Subcutaneous abdominal adipose tissue (tissue), 5 donors: ENCODE data around the gene HSPA4.
"Not testable (repeated sequence)": the region's sequence is repeated elsewhere in the genome, so short reads cannot be mapped to it uniquely, and the experiment has no call there.

Experiments used
- H3K27ac ChIP-seq: one replicate; pipeline ENCODE4 v1.7.0; 2013; ENCODE audit warnings: low read depth, mild to moderate bottlenecking, inconsistent platforms, low read length, moderate library complexity
- H3K27me3 ChIP-seq, 5 donors: one replicate each; pipeline ENCODE4 v1.7.0; 2013; ENCODE audit warnings: low read length in 5 of 5, inconsistent platforms in 1 of 5; ENCODE audit not compliant: control insufficient read depth in 5 of 5, insufficient read depth in 4 of 5
- H3K36me3 ChIP-seq, 5 donors: one replicate each; pipeline ENCODE4 v1.7.0; 2013; ENCODE audit warnings: low read length in 5 of 5; ENCODE audit not compliant: control insufficient read depth in 5 of 5, insufficient read depth in 5 of 5
- H3K4me1 ChIP-seq, 5 donors: one replicate each; pipeline ENCODE4 v1.7.0; 2013; ENCODE audit warnings: low read length in 5 of 5, mild to moderate bottlenecking in 3 of 5, moderate library complexity in 1 of 5; ENCODE audit not compliant: control insufficient read depth in 5 of 5, insufficient read depth in 5 of 5
- H3K4me3 ChIP-seq, 5 donors: one replicate each; pipeline ENCODE4 v1.7.0; 2013; ENCODE audit warnings: low read length in 5 of 5, low read depth in 1 of 5
- H3K9ac ChIP-seq, 5 donors: one replicate each; pipeline ENCODE4 v1.7.0; 2013; ENCODE audit warnings: low read length in 5 of 5, mild to moderate bottlenecking in 4 of 5, moderate library complexity in 3 of 5
- H3K9me3 ChIP-seq, 5 donors: one replicate each; pipeline ENCODE4 v1.7.0; 2013; ENCODE audit warnings: low read length in 5 of 5; ENCODE audit not compliant: control insufficient read depth in 5 of 5
- donor health status: healthy.
- donor health status: healthy.
- donor health status: healthy.
- donor health status: healthy.
- donor health status: healthy.

The HSPA4 gene

GRCh38 chr5:133130387-133131118, 78.7 kb downstream of the HSPA4 start:
- Histone ChIP-seq H3K4me1 (peaks cover 0 to 10% (median 3%) of the 10 kb centered on the region in 5 donors), H3K27ac (no peak overlapping the region), H3K36me3 (no peaks in the 10 kb centered on the region), H3K9ac (no peak overlapping the region), H3K4me3 (no peak overlapping the region), H3K27me3 (no peaks in the 10 kb centered on the region), H3K9me3 (no peaks in the 10 kb centered on the region)

- no peaks in the 10 kb centered on the region for H3K9me3 ChIP-seq
- no peak overlapping the region for H3K4me3 ChIP-seq
- no peak overlapping the region for H3K9ac ChIP-seq
- H3K36me3 ChIP-seq = no peaks in the 10 kb centered on the region
- H3K4me1 ChIP-seq = peaks cover 0 to 10% (median 3%) of the 10 kb centered on the region in 5 donors
- H3K27me3 ChIP-seq = no peaks in the 10 kb centered on the region
- no peak overlapping the region for H3K27ac ChIP-seq
These were observed 80.9 kb downstream of the HSPA4 start for GRCh38 chr5:133132717-133133116.

- not testable (repeated sequence) for H3K27ac ChIP-seq, H3K27me3 ChIP-seq, H3K9me3 ChIP-seq, H3K9ac ChIP-seq, H3K36me3 ChIP-seq, H3K4me1 ChIP-seq, H3K4me3 ChIP-seq
These were observed 81.4 kb downstream of the HSPA4 start for GRCh38 chr5:133133241-133133640.

GRCh38 chr5:133136890-133137289, 85.1 kb downstream of the HSPA4 start:
- not testable (repeated sequence) for H3K27me3 ChIP-seq, H3K4me1 ChIP-seq, H3K4me3 ChIP-seq, H3K9ac ChIP-seq, H3K27ac ChIP-seq, H3K36me3 ChIP-seq, H3K9me3 ChIP-seq

GRCh38 chr5:133140311-133140710, 88.5 kb downstream of the HSPA4 start:
- no peak overlapping the region for H3K9ac ChIP-seq
- H3K27me3 ChIP-seq = peaks cover 0 to 5% (median 0%) of the 10 kb centered on the region in 5 donors
- no peaks in the 10 kb centered on the region for H3K4me1 ChIP-seq
- no peaks in the 10 kb centered on the region for H3K36me3 ChIP-seq
- H3K9me3 ChIP-seq = no peaks in the 10 kb centered on the region
- H3K4me3 ChIP-seq = no peak overlapping the region
- no peak overlapping the region for H3K27ac ChIP-seq

GRCh38 chr5:133141746-133142145, 89.9 kb downstream of the HSPA4 start:
- H3K4me1 ChIP-seq = no peaks in the 10 kb centered on the region
- no peak overlapping the region for H3K27ac ChIP-seq
- H3K9ac ChIP-seq = no peak overlapping the region
- peaks cover 0 to 5% (median 0%) of the 10 kb centered on the region in 5 donors for H3K27me3 ChIP-seq
- H3K9me3 ChIP-seq = no peaks in the 10 kb centered on the region
- no peak overlapping the region for H3K4me3 ChIP-seq
- H3K36me3 ChIP-seq = no peaks in the 10 kb centered on the region

- no peaks in the 10 kb centered on the region for H3K36me3 ChIP-seq
- peaks cover 0 to 5% (median 0%) of the 10 kb centered on the region in 5 donors for H3K27me3 ChIP-seq
- no peak overlapping the region for H3K9ac ChIP-seq
- peaks cover 0 to 4% (median 3%) of the 10 kb centered on the region in 5 donors for H3K4me1 ChIP-seq
- H3K9me3 ChIP-seq = no peaks in the 10 kb centered on the region
- H3K27ac ChIP-seq = no peak overlapping the region
- H3K4me3 ChIP-seq = no peak overlapping the region
These were observed 91.0 kb downstream of the HSPA4 start for GRCh38 chr5:133142782-133143181.

GRCh38 chr5:133144245-133144981, 92.6 kb downstream of the HSPA4 start:
- peaks cover 0 to 5% (median 0%) of the 10 kb centered on the region in 5 donors for H3K27me3 ChIP-seq

GRCh38 chr5:133145436-133146170, 93.8 kb downstream of the HSPA4 start:
- H3K27ac ChIP-seq = no peak overlapping the region
- H3K4me1 ChIP-seq = peaks cover 0 to 4% (median 3%) of the 10 kb centered on the region in 5 donors
- H3K9me3 ChIP-seq = no peaks in the 10 kb centered on the region
- H3K9ac ChIP-seq = no peak overlapping the region
- no peaks in the 10 kb centered on the region for H3K36me3 ChIP-seq
- no peak overlapping the region for H3K4me3 ChIP-seq
- H3K27me3 ChIP-seq = peaks cover 0 to 5% (median 0%) of the 10 kb centered on the region in 5 donors

More at GRCh38 chr5:133144245-133144981, 92.6 kb downstream of the HSPA4 start:
- no peak overlapping the region for H3K27ac ChIP-seq
- H3K9me3 ChIP-seq = no peaks in the 10 kb centered on the region
- no peak overlapping the region for H3K9ac ChIP-seq
- H3K4me1 ChIP-seq = peaks cover 0 to 4% (median 3%) of the 10 kb centered on the region in 5 donors
- no peaks in the 10 kb centered on the region for H3K36me3 ChIP-seq
- H3K4me3 ChIP-seq = no peak overlapping the region

- Histone ChIP-seq H3K9me3 (no peaks in the 10 kb centered on the region), H3K27me3 (no peaks in the 10 kb centered on the region), H3K4me3 (no peak overlapping the region), H3K27ac (no peak overlapping the region), H3K4me1 (peaks cover 0 to 4% (median 3%) of the 10 kb centered on the region in 5 donors), H3K9ac (no peak overlapping the region), H3K36me3 (no peaks in the 10 kb centered on the region)
These were observed 95.6 kb downstream of the HSPA4 start for GRCh38 chr5:133147411-133147810.
